Suprapubic skin (tissue), 4 donors: ENCODE data around the gene DIPK1B. TPM values are rescaled to one million over a fixed set of nuclear protein-coding genes. Genes with fewer than 3 reads are reported as not detected.

ENCODE experiments used
- DNase-seq, 2 donors: peaks; one replicate each; pipeline ENCODE4 v3.0.0-alpha.2; 2019; ENCODE audit warnings: low spot score in 2 of 2
- H3K27ac ChIP-seq: fragments of 200-600 bp; sonication (generic); one replicate; pipeline ENCODE4 v1.5.1; 2019
- H3K27me3 ChIP-seq: fragments of 200-600 bp; sonication (generic); one replicate; pipeline ENCODE4 v1.5.1; 2019
- H3K36me3 ChIP-seq: fragments of 200-600 bp; sonication (generic); one replicate; pipeline ENCODE4 v1.5.1; 2019
- H3K4me1 ChIP-seq: fragments of 200-600 bp; sonication (generic); one replicate; pipeline ENCODE4 v1.5.1; 2019
- H3K4me3 ChIP-seq: fragments of 200-600 bp; sonication (generic); one replicate; pipeline ENCODE4 v1.5.1; 2019; ENCODE audit warnings: mild to moderate bottlenecking
- H3K9me3 ChIP-seq: fragments of 200-600 bp; sonication (generic); one replicate; pipeline ENCODE4 v1.5.1; 2019
- EP300 ChIP-seq: sonication (generic); formaldehyde crosslinking; IDR thresholded peaks from one replicate; pipeline ENCODE4 v1.6.1; 2017; ENCODE audit warnings: antibody characterized with exemption
- POLR2A ChIP-seq, 2 donors: fragments of 450-650 bp; IDR thresholded peaks; one replicate each; pipeline ENCODE4 v1.6.1; 2017; ENCODE audit warnings: antibody characterized with exemption in 2 of 2, mild to moderate bottlenecking in 2 of 2, moderate library complexity in 2 of 2
- POLR2AphosphoS5 ChIP-seq, 3 donors: sonication (generic); formaldehyde crosslinking; IDR thresholded peaks; one replicate each; pipeline ENCODE4 v1.6.1; 2017; ENCODE audit warnings: antibody characterized with exemption in 3 of 3
- WGBS: methylation state at CpG from one replicate; pipeline ENCODE4 v1.1.5; 2018; 5-methylcytosine and 5-hydroxymethylcytosine counted together
- total RNA-seq, 4 donors: library from RNA; depleted of rRNA; stranded (reverse); fragments of >200 nt; gene quantifications; one replicate each; pipeline ENCODE4 v1.1.0, GENCODE V29; 2016
- TF ChIP-seq, protein P1 (sequence below), 2 donors: fragments of 200-600 bp in 1 of 2; fragments of 450-650 bp in 1 of 2; sonication (generic) in 1 of 2; IDR thresholded peaks; one replicate each; pipeline ENCODE4 v1.5.1; 2016 to 2019; ENCODE audit warnings: antibody characterized with exemption in 2 of 2, mild to moderate bottlenecking in 1 of 2, moderate library complexity in 1 of 2

DIPK1B gene
- total RNA-seq, 4 donors from 2014 or later: 3.8 to 13.1 (median 6.3) TPM

- Histone ChIP-seq H3K27ac (peak overlapping the region; percentile 11), H3K4me1 (peaks cover 25% of the 10 kb centered on the region), H3K4me3 (peak overlapping the region; percentile 53), H3K9me3 (no peaks in the 10 kb centered on the region), H3K27me3 (peaks cover 26% of the 10 kb centered on the region), H3K36me3 (no peaks in the 10 kb centered on the region)
- 11% methylated on average over 12 of the region's 56 CpGs for WGBS
- no peak for DNase-seq
- TF ChIP-seq POLR2AphosphoS5 (IDR thresholded peaks at IDR 0.05) (no peak), POLR2A (IDR thresholded peaks at IDR 0.05) (no peak)
Observed at GRCh38 chr9:136712690-136713544, 545 bp downstream of the DIPK1B start.

DNA sequence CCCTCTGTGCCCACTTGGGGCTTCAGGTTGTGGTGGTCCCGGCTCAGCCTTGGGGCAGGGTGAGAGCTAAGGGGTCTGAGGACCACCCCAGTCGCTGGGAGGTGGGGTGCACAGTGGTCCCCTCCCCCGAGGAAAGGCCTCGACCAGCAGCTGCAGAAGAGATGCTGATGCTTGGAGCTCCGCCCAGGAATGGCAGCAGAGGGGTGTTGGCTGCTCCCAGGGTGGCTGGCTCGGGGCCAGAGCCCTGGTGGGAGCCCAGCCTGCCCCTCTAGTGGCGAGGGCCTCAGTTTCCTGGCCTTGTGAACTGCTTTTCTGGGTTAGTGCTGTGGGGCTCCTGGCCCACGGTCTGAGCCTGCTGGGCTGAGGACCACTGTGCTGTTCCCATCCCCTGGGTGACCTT lies 1.2 kb downstream of the DIPK1B start:
- Histone ChIP-seq H3K27me3 (peaks cover 26% of the 10 kb centered on the region), H3K9me3 (no peaks in the 10 kb centered on the region), H3K4me3 (peak overlapping the region; percentile 53), H3K4me1 (peaks cover 25% of the 10 kb centered on the region), H3K27ac (no peak overlapping the region), H3K36me3 (no peaks in the 10 kb centered on the region)
- no peak for DNase-seq
- TF ChIP-seq POLR2AphosphoS5 (IDR thresholded peaks at IDR 0.05) (no peak), EP300 (no peak), POLR2A (IDR thresholded peaks at IDR 0.05) (no peak)
- TF ChIP-seq, protein P1, sequence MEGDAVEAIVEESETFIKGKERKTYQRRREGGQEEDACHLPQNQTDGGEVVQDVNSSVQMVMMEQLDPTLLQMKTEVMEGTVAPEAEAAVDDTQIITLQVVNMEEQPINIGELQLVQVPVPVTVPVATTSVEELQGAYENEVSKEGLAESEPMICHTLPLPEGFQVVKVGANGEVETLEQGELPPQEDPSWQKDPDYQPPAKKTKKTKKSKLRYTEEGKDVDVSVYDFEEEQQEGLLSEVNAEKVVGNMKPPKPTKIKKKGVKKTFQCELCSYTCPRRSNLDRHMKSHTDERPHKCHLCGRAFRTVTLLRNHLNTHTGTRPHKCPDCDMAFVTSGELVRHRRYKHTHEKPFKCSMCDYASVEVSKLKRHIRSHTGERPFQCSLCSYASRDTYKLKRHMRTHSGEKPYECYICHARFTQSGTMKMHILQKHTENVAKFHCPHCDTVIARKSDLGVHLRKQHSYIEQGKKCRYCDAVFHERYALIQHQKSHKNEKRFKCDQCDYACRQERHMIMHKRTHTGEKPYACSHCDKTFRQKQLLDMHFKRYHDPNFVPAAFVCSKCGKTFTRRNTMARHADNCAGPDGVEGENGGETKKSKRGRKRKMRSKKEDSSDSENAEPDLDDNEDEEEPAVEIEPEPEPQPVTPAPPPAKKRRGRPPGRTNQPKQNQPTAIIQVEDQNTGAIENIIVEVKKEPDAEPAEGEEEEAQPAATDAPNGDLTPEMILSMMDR (IDR thresholded peaks at IDR 0.05): no peak
- WGBS: 80% methylated on average over 1 of the region's 8 CpGs

GRCh38 chr9:136714096-136714892 lies 1.9 kb downstream of the DIPK1B start:
- H3K36me3 ChIP-seq: no peaks in the 10 kb centered on the region
- H3K27ac ChIP-seq: no peak overlapping the region
- H3K27me3 ChIP-seq: peaks cover 26% of the 10 kb centered on the region
- no peak for TF ChIP-seq POLR2AphosphoS5 (IDR thresholded peaks at IDR 0.05)
- TF ChIP-seq, protein P1 (IDR thresholded peaks at IDR 0.05): no peak
- TF ChIP-seq POLR2A (IDR thresholded peaks at IDR 0.05): no peak
- TF ChIP-seq EP300: no peak
- no peak for DNase-seq
- H3K9me3 ChIP-seq: no peaks in the 10 kb centered on the region
- H3K4me3 ChIP-seq: peak overlapping the region; percentile 53
- H3K4me1 ChIP-seq: peaks cover 27% of the 10 kb centered on the region
- 40% methylated on average over 5 of the region's 17 CpGs for WGBS

DNA sequence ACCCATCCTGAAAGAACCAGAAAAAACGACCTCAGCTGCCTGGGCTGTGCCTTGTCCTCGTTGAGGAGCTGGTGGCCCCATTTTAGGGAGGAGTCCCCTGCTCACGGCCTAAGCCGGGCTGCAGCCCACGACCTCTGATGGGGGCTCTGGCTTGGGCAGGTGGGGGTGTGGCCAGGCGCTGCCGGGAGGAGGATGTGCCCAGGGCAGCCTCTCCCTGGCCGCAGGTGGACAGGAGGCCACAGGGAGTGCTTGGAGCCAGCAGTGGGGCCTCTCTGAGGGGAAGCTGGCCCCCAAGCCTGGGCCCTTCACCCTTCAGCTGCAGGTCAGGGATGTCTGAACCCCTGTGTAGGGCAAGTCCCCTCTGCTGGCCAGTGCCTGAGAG lies 2.5 kb downstream of the DIPK1B start:
- Histone ChIP-seq H3K36me3 (no peaks in the 10 kb centered on the region), H3K9me3 (no peaks in the 10 kb centered on the region), H3K4me1 (peaks cover 33% of the 10 kb centered on the region), H3K27ac (no peak overlapping the region), H3K4me3 (no peak overlapping the region), H3K27me3 (peaks cover 26% of the 10 kb centered on the region)
- no CpG with 5 or more reads among the region's 8 CpGs for WGBS
- TF ChIP-seq POLR2AphosphoS5 (IDR thresholded peaks at IDR 0.05) (no peak), POLR2A (IDR thresholded peaks at IDR 0.05) (no peak), EP300 (no peak)
- TF ChIP-seq, protein P1 (IDR thresholded peaks at IDR 0.05): no peak
- DNase-seq: no peak

- no peak for DNase-seq
- peaks cover 19% of the 10 kb centered on the region for H3K27me3 ChIP-seq
- TF ChIP-seq POLR2A (IDR thresholded peaks at IDR 0.05): no peak
- TF ChIP-seq EP300: no peak
- TF ChIP-seq POLR2AphosphoS5 (IDR thresholded peaks at IDR 0.05): no peak
- TF ChIP-seq, protein P1 (IDR thresholded peaks at IDR 0.05): no peak
- H3K4me1 ChIP-seq: peaks cover 49% of the 10 kb centered on the region
- no peaks in the 10 kb centered on the region for H3K9me3 ChIP-seq
- H3K4me3 ChIP-seq: no peak overlapping the region
- no peak overlapping the region for H3K27ac ChIP-seq
- peaks cover 9% of the 10 kb centered on the region for H3K36me3 ChIP-seq
- 53% methylated on average over 11 of the region's 16 CpGs for WGBS
Observed at GRCh38 chr9:136717399-136717798, 5.0 kb downstream of the DIPK1B start.
